Measurements from ENCODE around the gene ZSWIM7.

ZSWIM7 gene

GRCh38 chr17:16003841-16004240 is 4.3 kb upstream of the ZSWIM7 start:
- no peak for TF ChIP-seq CTCF (IDR thresholded peaks at IDR 0.05; ENCODE audit: low read depth, low read length, missing control alignments)
- in situ Hi-C loops (cut with HindIII; ENCODE audit: low pct_ligation_motif_present, low sequenced_read_pairs): no loop called here
- H3K27me3 ChIP-seq (replicated peaks): no peaks in the 10 kb centered on the region
- H3K4me3 ChIP-seq (ENCODE audit: low read depth, low read length): no peak overlapping the region
- H3K27ac ChIP-seq: no peak overlapping the region
- H3K36me3 ChIP-seq (replicated peaks): peaks cover 74% of the 10 kb centered on the region
- no peak for DNase-seq

GRCh38 chr17:16002708-16003260 is 3.3 kb upstream of the ZSWIM7 start:
- in situ Hi-C loops (cut with HindIII; ENCODE audit: low pct_ligation_motif_present, low sequenced_read_pairs): no loop called here
- TF ChIP-seq CTCF (IDR thresholded peaks at IDR 0.05; ENCODE audit: low read depth, low read length, missing control alignments): no peak
- H3K27me3 ChIP-seq (replicated peaks): no peaks in the 10 kb centered on the region
- H3K36me3 ChIP-seq (replicated peaks): peaks cover 64% of the 10 kb centered on the region
- DNase-seq: no peak
- no peak overlapping the region for H3K4me3 ChIP-seq (ENCODE audit: low read depth, low read length)
- no peak overlapping the region for H3K27ac ChIP-seq

- Histone ChIP-seq H3K4me3 (ENCODE audit: low read depth, low read length) (peak overlapping the region; percentile 84), H3K27me3 (replicated peaks) (no peaks in the 10 kb centered on the region), H3K27ac (no peak overlapping the region), H3K36me3 (replicated peaks) (peaks cover 51% of the 10 kb centered on the region)
- in situ Hi-C loops (cut with HindIII; ENCODE audit: low pct_ligation_motif_present, low sequenced_read_pairs): no loop called here
- DNase-seq: no peak
- no peak for TF ChIP-seq CTCF (IDR thresholded peaks at IDR 0.05; ENCODE audit: low read depth, low read length, missing control alignments)
Observed at GRCh38 chr17:16001226-16001897, 1.9 kb upstream of the ZSWIM7 start.

GRCh38 chr17:15999974-16000827 is 697 bp upstream of the ZSWIM7 start:
- in situ Hi-C loops (cut with HindIII; ENCODE audit: low pct_ligation_motif_present, low sequenced_read_pairs): no loop called here
- H3K27ac ChIP-seq: peak overlapping the region; percentile 95
- TF ChIP-seq CTCF (IDR thresholded peaks at IDR 0.05; ENCODE audit: low read depth, low read length, missing control alignments): no peak
- peak; percentile 20 for DNase-seq
- H3K36me3 ChIP-seq (replicated peaks): peaks cover 40% of the 10 kb centered on the region
- H3K4me3 ChIP-seq (ENCODE audit: low read depth, low read length): peak overlapping the region; percentile 84
- H3K27me3 ChIP-seq (replicated peaks): no peaks in the 10 kb centered on the region

- no peak for DNase-seq
- H3K4me3 ChIP-seq (ENCODE audit: low read depth, low read length): no peak overlapping the region
- H3K27me3 ChIP-seq (replicated peaks): no peaks in the 10 kb centered on the region
- H3K27ac ChIP-seq: peak overlapping the region; percentile 95
- TF ChIP-seq CTCF (IDR thresholded peaks at IDR 0.05; ENCODE audit: low read depth, low read length, missing control alignments): no peak
- in situ Hi-C loops (cut with HindIII; ENCODE audit: low pct_ligation_motif_present, low sequenced_read_pairs): no loop called here
- peaks cover 21% of the 10 kb centered on the region for H3K36me3 ChIP-seq (replicated peaks)
Observed at GRCh38 chr17:15998031-15998562, 1.4 kb downstream of the ZSWIM7 start.
